Activated naive CD4-positive, alpha-beta T cell treated with anti-CD3 and anti-CD28 coated beads, Interleukin-2, amount 50 U/mL, for 72 hours (primary cell): ENCODE results near the gene WRNIP1. TPM values are rescaled to one million over a fixed set of nuclear protein-coding genes. Genes with fewer than 3 reads are reported as not detected.

Source experiments
- ATAC-seq, 2 donors: fragments of 150-1000 bp; cut with Tn5 transposase; 2 replicates each; pipeline ENCODE4 v1.10.0; 2021; ENCODE audit warnings: mild to moderate bottlenecking in 2 of 2, moderate library complexity in 2 of 2
- DNase-seq, 2 donors: peaks; one replicate each; pipeline ENCODE4 v3.0.0; 2021 to 2022; ENCODE audit warnings: low spot score in 2 of 2
- H3K27ac Mint-ChIP-seq, 2 donors: one replicate each; pipeline ENCODE4 v1.8.0; 2022; ENCODE audit warnings: mild to moderate bottlenecking in 2 of 2, mixed read lengths in 2 of 2
- H3K36me3 Mint-ChIP-seq, 2 donors: one replicate each; pipeline ENCODE4 v1.8.0; 2022; ENCODE audit warnings: mixed read lengths in 2 of 2
- H3K9me3 Mint-ChIP-seq, 2 donors: one replicate each; pipeline ENCODE4 v1.8.0; 2022; ENCODE audit warnings: mixed read lengths in 2 of 2
- total RNA-seq, 2 donors: library from RNA; stranded (reverse); gene quantifications; one replicate each; pipeline ENCODE4 v1.2.3, GENCODE V29; 2022

Gene WRNIP1
- total RNA-seq, 2 donors from 2014 or later: 25.7 to 43.5 TPM

DNA sequence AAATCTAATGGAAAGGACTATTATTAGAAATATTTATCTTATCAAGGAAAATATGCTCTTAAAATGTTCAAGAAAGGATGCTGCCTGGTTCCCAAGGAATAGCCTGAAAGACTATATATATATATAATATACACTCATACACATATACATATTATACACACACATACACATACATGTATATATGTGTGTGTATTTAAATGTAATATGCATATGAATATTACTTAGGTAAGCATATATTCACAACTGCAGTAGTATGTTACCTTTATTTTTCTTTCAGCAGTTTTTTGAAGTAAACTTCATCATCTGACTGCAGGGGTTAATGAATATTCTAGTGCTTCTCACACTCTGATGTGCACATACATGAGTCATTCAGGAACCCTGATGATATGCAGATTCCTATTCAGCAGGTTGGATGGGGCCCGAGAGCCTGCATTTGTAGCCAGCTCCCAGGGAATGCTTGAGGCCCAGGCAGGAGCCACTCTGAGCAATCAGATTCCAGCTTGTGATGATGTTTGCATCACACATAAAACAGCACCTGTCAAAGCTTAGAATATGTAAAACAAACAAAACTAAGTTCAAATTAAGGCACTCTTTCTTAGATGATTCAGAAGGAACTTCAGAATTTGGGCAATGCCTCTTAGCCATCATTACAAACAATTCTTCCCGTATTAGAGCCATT, 30.6 kb upstream of the WRNIP1 start:
- ATAC-seq (no peak), DNase-seq (no peak)
- Mint-ChIP-seq H3K27ac (no peak overlapping the region), H3K9me3 (no peaks in the 10 kb centered on the region), H3K36me3 (no peaks in the 10 kb centered on the region)

DNA sequence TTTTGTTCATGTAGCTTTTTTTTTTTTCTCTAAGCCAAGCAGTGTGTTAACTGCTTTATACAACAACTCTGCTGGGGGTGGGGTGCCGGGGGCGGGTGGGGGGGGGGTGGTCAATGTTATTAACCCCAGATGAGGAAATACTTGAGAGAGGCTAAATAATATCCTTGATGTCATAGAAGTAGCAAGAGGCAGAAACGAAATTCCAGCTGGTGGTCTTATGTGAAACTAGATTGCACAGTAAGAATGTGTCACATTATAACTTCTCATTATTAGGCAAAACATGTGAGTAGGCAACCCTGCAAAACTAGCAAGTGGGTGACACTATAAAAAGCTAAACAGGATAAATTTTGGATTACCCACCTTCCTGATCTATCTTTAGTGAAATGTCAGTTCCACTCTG, 27.3 kb upstream of the WRNIP1 start:
- Mint-ChIP-seq H3K36me3 (no peaks in the 10 kb centered on the region), H3K27ac (no peak overlapping the region), H3K9me3 (no peaks in the 10 kb centered on the region)
- DNase-seq (no peak), ATAC-seq (peak in 1 of 2 donors; percentile 31)

DNA sequence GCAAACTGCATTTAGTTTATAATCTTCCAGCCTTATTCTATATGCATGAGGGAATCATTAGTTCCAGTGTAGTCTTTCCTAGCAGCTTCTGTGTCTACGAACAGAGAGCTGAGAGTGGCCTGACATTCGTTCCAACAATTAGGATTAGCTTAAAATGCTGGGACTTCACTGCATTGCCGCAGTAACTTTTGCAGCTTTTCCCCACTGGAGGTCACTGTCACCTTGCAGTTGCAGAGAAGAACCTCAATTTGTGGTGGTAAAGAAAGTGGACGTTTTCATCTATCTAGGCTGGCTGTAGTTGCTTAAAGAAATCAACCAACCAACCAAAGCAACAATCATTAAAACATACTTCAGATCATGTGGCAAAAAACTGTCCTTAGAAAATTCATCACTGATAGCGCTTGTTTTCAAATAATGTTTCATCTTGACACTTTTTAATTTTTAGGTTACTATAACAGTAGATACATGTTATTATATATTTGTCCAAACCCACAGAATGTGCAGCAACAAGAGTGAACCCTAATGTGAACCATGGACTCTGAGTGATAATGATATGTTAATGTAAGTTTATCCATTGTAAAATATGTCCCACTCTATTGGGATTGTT, 26.7 kb upstream of the WRNIP1 start:
- H3K36me3 Mint-ChIP-seq: no peaks in the 10 kb centered on the region
- DNase-seq (peak in 1 of 2 donors; percentile 53), ATAC-seq (peak; percentile 53 to 62)
- H3K9me3 Mint-ChIP-seq: no peaks in the 10 kb centered on the region
- H3K27ac Mint-ChIP-seq: peak overlapping the region in 1 of 2 donors; percentile 14

DNA sequence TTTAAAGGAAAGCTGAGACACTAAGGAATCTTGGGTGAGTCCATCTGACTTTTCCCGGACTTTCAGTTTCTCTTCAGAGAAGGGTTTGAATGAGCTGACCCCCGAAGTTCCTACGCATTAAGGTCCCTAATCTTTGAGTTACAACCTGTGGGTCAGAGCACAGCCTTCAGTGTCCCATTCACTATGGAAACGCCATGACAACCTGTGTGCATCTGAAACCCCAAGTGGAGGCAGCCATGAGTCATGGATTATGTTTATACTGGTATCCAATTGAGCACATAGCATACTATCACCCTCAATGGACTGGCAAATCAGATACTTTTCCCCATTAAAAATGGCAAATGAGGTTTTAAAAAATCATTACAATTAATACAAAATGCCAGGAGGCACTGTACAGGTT, 25.9 kb upstream of the WRNIP1 start:
- ATAC-seq: peak; percentile 73 to 91
- Mint-ChIP-seq H3K36me3 (no peaks in the 10 kb centered on the region), H3K9me3 (no peaks in the 10 kb centered on the region), H3K27ac (no peak overlapping the region)
- DNase-seq: peak in 1 of 2 donors; percentile 42

DNA sequence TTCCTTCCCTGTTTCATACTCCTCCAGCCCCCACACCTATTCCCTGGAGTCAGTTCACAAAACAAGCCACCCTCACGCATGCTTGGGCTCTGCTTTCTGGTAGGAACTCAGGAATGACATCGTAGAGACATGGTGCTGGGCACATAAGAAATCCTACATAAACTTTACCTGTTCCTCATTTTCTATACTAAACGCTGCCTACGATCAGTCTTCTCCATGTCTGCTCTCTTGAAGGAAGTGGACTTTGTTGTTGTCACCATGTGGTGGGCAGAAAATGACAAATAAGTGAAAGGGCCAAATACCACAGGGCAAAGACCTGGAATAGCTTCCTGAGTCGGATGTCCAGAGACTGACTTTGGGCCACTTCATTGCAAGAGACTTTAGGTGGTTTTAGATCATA, 24.6 kb upstream of the WRNIP1 start:
- H3K36me3 Mint-ChIP-seq: no peaks in the 10 kb centered on the region
- ATAC-seq: no peak
- H3K27ac Mint-ChIP-seq: no peak overlapping the region
- H3K9me3 Mint-ChIP-seq: no peaks in the 10 kb centered on the region
- no peak for DNase-seq

DNA sequence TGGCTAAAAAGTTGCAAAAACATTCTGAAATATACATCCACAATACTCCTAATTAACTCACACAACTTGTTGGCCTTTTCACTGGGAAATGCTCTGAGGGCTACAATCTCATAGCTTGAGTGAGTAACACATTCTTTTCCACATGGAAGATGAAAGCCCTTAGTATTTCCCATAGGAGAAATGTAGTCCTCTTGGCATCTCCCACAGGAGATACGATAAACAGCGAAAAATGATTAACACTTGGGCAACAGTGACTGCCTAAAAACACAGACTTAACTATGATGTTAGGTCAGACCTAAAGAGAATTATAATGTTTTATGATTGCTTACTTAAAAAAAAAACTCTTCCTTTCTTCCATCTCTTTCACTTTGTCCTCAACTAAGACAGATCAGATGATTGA, 23.4 kb upstream of the WRNIP1 start:
- no peak for ATAC-seq
- Mint-ChIP-seq H3K9me3 (no peaks in the 10 kb centered on the region), H3K27ac (peak overlapping the region in 1 of 2 donors; percentile 76), H3K36me3 (no peaks in the 10 kb centered on the region)
- DNase-seq: no peak

DNA sequence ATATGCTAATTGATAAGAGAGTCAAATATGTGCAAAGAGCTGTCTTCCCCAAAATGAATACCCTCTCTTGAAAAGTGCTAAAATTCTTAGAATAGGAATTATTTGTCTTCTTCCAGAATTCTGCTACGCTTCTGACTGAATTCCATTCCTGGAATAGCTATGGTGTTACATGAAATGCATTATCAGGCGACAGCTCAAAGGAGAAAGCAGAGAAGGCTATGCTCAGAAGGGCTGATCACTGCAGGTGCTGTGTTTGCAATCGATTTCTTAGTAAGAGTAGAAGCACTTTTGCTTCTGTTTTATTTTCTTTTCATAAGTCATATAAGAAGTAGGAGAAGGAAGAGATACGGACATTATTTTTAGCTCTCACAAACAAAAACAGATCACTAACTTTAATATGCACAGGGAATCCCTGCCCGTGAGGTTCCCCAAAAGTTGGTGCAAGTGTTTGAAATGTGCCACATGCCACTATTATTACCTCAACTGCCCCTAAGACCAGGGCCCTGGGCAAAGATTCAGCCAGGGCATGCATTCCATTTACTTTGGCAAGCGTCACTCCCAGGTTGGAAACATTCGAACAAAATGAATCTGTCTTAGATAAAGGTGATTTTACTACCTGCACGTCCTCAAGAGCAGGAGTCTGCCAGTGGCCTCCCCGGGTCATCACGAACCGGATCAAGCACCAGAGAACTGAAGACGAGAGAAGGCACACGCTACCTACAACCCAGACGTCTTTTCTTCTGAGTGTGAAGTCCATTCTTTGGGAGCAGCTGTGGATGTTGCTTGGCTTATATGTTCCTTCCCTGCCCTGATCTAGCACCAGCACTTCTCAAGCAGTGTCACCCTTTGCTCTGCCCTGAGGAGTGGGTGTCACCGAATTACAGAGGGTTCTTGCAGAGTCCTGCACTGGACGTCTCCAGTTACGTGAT, 21.6 kb upstream of the WRNIP1 start:
- no peak overlapping the region for H3K27ac Mint-ChIP-seq
- H3K36me3 Mint-ChIP-seq: no peaks in the 10 kb centered on the region
- ATAC-seq (no peak), DNase-seq (no peak)
- H3K9me3 Mint-ChIP-seq: no peaks in the 10 kb centered on the region

DNA sequence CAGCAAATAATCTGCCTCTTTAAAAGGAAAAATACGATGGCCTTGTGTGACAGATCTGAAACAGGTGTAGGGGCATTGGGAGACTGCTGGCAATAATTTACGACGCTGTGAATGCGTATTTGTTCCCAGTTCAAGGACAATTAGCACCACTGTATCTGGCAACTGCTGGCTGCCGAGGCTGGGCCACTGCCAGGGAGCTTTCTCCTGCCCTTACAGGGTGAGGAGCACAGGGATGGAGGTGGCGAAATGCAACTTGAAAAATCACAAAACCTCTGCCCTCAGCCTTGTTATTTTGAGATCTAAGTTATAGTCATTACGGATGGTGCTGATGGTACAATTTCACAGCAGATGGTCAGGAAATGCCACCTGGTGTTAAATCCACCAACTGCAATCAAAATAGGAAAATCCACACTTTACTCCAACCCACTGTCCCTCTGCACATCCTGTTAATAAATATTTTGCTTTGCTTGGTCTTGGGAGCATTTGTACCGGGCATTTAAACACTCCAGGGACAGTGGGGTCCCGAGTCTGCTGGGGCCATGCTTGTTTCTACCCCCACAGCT, 20.9 kb upstream of the WRNIP1 start:
- no peaks in the 10 kb centered on the region for H3K36me3 Mint-ChIP-seq
- DNase-seq: no peak
- no peaks in the 10 kb centered on the region for H3K9me3 Mint-ChIP-seq
- H3K27ac Mint-ChIP-seq: no peak overlapping the region
- ATAC-seq: no peak

DNA sequence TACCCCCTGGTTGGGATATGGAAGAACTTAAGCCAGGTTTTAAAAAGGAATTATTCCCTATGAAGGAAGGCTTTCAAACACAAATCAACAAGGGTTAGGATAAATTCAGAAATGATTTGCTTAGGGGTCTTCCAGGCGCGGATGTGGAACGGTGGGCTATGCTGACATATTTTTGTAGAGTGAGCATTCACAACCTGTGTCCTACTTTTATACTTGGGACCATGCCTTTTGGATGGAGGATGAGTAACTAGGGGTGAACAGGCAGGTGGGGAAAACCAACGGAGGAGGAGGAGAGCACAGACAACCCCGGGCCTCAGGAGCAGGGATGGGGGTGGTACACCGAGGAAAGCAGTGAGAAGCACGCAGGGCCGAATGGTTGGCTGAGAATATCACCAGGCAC, 20.4 kb upstream of the WRNIP1 start:
- H3K9me3 Mint-ChIP-seq: no peaks in the 10 kb centered on the region
- peak overlapping the region in 1 of 2 donors; percentile 45 for H3K27ac Mint-ChIP-seq
- DNase-seq: no peak
- no peak for ATAC-seq
- H3K36me3 Mint-ChIP-seq: no peaks in the 10 kb centered on the region

DNA sequence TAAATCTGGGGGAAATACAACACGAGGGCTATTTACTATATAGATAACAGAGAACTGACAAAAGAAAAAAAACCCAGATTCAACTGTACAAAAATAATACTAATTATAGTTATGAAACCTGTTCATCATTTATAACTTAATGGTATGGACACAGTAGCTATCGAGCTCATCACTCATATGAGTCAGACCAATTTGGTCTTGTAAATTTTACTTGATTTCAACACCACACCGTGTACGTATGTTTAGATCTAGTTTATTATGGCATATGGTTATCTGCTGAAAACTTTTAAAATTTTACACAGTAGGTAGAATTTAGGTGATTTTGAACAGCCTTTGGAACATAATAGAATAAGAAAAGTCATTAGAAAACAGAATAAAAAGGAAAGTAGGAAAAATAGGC, 19.9 kb upstream of the WRNIP1 start:
- DNase-seq: no peak
- no peak overlapping the region for H3K27ac Mint-ChIP-seq
- H3K9me3 Mint-ChIP-seq: no peaks in the 10 kb centered on the region
- no peak for ATAC-seq
- H3K36me3 Mint-ChIP-seq: no peaks in the 10 kb centered on the region

DNA sequence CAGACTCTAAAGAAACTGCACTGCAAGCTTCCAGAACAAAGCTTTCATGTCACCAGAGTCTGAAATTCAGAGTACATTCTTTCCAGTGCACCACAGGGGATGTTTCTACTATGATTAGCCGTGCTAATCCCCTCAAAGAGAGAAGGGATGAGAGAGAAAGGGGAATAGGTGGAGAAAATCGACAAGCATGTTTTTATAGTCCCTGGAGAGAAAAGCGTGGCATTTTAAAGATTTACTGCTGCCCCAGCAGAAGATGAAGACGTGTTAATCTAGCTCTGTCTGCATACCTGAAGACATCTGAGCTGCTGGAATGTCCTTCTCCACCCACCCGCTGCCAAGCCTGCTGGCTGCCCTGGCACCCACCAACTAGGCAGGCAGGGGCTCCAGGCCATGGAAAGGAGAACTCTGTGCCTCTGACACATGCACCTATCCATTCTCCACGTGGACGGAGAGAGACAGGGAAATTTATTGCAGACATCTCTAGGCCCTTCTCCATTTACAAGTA, 18.6 kb upstream of the WRNIP1 start:
- H3K9me3 Mint-ChIP-seq: no peaks in the 10 kb centered on the region
- H3K27ac Mint-ChIP-seq: no peak overlapping the region
- DNase-seq (no peak), ATAC-seq (no peak)
- H3K36me3 Mint-ChIP-seq: no peaks in the 10 kb centered on the region

DNA sequence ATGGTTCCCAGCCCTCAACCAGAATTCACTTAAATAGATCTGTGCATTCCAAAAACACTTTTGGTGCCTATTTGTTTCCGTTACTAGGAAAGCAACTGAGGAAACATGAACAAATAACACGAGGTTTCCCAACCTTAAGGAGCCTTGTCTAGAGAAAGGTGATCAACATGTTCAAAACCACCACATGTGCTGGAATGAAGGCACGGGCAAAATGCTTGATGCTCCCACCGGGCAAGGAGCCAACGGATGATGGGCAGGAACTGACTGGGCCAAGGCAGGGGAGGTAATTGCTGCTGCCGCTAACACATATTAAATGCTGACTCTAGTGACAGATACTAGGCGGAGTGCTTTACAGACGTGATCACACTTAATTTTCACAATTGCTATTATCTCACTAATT, 17.0 kb upstream of the WRNIP1 start:
- no peaks in the 10 kb centered on the region for H3K9me3 Mint-ChIP-seq
- DNase-seq (no peak), ATAC-seq (no peak)
- H3K27ac Mint-ChIP-seq: no peak overlapping the region
- H3K36me3 Mint-ChIP-seq: no peaks in the 10 kb centered on the region

DNA sequence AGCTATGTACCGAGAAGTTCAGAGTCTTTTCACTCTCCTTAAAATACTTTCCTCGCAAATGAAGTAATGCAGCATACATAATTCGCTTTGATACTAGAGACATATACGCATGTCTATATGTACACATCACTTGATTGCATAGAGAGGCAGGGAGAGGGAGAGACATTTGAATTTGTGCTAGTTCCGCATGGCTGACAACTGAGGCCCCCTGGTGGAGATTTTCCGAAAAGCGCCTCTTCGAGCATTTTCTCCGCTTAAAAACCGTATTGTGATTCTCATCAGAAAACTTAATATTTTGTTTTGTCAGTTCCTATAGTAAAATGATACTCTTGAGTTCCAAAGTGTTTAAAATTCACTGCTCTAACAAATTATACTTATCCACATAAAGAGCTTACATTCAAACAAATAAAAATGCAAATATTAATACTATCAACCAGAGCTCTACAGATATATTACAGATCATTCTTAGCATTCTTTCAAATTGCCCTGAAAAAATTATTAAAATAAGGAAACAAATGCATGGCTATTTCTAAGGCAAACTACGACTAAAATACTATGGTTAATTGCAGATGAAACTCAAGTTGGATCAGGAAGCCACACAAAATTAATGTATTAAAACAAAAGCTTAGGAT, 15.1 kb upstream of the WRNIP1 start:
- ATAC-seq (peak; percentile 40 to 46), DNase-seq (peak in 1 of 2 donors; percentile 78)
- no peaks in the 10 kb centered on the region for H3K36me3 Mint-ChIP-seq
- H3K27ac Mint-ChIP-seq: no peak overlapping the region
- H3K9me3 Mint-ChIP-seq: no peaks in the 10 kb centered on the region

DNA sequence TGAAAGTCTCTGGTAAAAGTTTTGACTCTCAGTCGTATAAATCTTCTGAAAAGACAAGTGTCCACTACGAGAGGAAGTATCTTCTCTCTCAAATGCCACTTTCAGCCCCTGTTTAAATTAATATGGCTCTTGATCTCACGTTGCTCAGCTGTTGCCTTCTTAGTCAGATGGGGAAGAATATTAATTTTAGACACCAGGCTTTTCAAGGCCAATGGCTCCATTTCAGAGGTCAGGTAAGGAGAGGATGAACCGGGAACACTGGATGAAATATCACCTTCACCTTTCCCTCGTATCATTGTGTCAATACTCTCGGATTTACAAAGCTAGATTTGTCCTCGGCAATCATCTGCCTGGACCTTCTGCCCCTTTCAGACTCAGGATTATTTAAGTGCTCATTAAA, 14.4 kb upstream of the WRNIP1 start, which contains the start of gene MYLK4:
Gene MYLK4 (minus strand): TSS at position 91 of the 400 bp plus-strand sequence. CDS start 1,628 bp downstream, outside the sequence.
- ATAC-seq (no peak), DNase-seq (no peak)
- Mint-ChIP-seq H3K9me3 (no peaks in the 10 kb centered on the region), H3K27ac (no peak within 1 kb of the TSS), H3K36me3 (no peaks in the 10 kb centered on the region)

DNA sequence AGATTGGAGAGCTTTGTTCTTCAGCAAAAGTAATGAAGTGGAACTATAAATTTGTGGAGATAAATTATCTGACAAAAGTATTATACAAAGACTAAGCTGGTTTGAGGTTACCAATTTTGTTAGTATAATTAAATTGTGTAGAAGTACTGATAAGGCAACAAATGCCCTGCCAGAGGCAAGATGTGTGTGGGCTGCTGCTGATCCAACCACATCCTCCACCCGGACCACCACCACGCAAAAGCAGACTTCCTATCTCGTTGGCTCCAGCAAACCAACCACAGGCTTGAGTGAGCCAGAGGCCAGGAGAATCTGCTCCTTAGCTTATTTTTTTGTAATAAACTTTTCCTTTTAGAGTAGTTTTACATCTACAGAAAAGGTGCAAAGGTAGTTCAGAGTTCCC, 13.3 kb upstream of the WRNIP1 start:
- DNase-seq: no peak
- no peak overlapping the region for H3K27ac Mint-ChIP-seq
- H3K36me3 Mint-ChIP-seq: no peaks in the 10 kb centered on the region
- no peak for ATAC-seq
- H3K9me3 Mint-ChIP-seq: no peaks in the 10 kb centered on the region

DNA sequence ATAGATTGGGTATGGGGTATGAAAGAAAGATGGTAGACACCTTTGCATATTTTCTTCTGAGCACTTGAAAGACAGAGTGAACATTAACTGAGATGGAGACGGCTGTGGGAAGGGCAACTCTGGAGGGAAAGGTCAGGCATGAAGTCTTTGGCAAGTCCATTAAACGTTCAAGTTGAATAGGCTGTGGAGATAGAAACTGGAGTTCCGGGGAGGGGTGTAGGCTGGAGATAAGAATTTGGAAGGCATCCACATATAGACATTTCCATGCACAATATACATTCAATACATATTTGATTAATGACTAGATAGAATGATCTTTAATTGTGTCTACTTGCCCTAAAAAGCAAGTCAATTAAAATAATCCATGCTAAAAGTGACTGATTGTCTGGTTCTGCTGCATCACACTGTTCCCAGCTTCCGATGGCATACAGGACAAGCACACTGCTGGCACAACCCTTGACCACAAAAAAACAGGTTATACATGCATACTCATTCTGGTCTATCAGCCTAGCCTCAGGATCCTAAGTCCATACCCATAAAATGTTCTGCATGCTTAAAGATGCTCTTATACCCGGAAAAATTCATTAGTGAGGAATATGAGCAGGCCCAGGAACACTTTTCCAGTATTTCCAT, 12.6 kb upstream of the WRNIP1 start:
- no peak overlapping the region for H3K27ac Mint-ChIP-seq
- DNase-seq (no peak), ATAC-seq (no peak)
- H3K9me3 Mint-ChIP-seq: no peaks in the 10 kb centered on the region
- H3K36me3 Mint-ChIP-seq: no peaks in the 10 kb centered on the region
